ENCODE measurements around the gene SLC3A2. TPM values are rescaled to one million over a fixed set of nuclear protein-coding genes. Genes with fewer than 3 reads are reported as not detected.

The SLC3A2 gene
- total and polyA plus RNA-seq, 2 of the 13 experiments (the other 11 are each of a cell fraction or from before 2014, with no cell fraction given), result 213 to 226 TPM

DNA sequence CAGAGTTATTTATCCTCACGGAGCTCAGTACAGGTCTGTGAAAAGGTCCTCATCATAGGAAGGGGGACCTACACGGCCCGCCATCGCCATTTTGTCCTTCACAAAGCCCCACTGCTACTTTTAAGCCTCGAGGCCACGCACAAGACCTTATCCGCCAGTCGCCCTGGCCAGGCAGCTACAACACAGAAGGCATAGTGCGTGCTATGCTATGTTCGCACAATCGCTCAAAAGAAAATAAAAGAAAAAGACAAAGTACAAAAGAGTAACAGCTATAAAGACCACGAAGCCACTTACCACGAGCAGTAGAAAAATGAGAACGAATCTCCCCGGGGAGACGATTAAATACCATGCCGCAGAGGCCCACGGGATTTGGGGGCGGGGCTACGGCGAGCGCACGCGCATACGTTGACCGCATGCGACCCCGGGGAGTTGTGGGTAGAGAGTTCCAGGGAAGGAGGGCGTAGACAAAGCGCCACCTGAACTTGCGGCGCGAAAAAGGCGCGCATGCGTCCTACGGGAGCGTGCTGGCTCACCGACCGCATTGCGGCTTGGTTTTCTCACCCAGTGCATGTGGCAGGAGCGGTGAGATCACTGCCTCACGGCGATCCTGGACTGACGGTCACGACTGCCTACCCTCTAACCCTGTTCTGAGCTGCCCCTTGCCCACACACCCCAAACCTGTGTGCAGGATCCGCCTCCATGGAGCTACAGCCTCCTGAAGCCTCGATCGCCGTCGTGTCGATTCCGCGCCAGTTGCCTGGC is 24.9 kb upstream of the SLC3A2 start (continued):
- TF ChIP-seq ZSCAN5A (CRISPR knock-in tag; IDR thresholded peaks at IDR 0.05; ENCODE audit: borderline replicate concordance), result peak; percentile 91
- TF ChIP-seq ZKSCAN1 (IDR thresholded peaks at IDR 0.05; ENCODE audit: low read length), result 0 out of 2 replicates have a peak, but pooled peaks have one; percentile 40
- peak; percentile 79; the same call in 1 of the 2 replicates for TF ChIP-seq ZNF740 (CRISPR knock-in tag; IDR thresholded peaks at IDR 0.05)
- TF ChIP-seq RNF219 (CRISPR knock-in tag; IDR thresholded peaks at IDR 0.05), result peak; percentile 82
- no peak for TF ChIP-seq SP1 (IDR thresholded peaks at IDR 0.05)
- TF ChIP-seq SP1 (CRISPR knock-in tag; IDR thresholded peaks at IDR 0.05), result peak; percentile 97
- TF ChIP-seq ZNF430 (CRISPR knock-in tag; IDR thresholded peaks at IDR 0.05), result peak; percentile 72
- peak; percentile 85 for TF ChIP-seq ZNF607 (CRISPR knock-in tag; IDR thresholded peaks at IDR 0.05; ENCODE audit: borderline replicate concordance)
- peak; percentile 95; the same call in 1 of the 2 replicates for TF ChIP-seq ISX (CRISPR knock-in tag; conservative IDR thresholded peaks at IDR 0.05)
- TF ChIP-seq IRF9 (CRISPR knock-in tag; IDR thresholded peaks at IDR 0.05; ENCODE audit: borderline replicate concordance), result 0 out of 2 replicates have a peak, but pooled peaks have one; percentile 93
- TF ChIP-seq NR2C2 (CRISPR knock-in tag; IDR thresholded peaks at IDR 0.05; ENCODE audit: borderline replicate concordance), result peak; percentile 68; the same call in 1 of the 2 replicates
- TF ChIP-seq SMARCC2 (IDR thresholded peaks at IDR 0.05), result no peak
- TF ChIP-seq ETS1 (CRISPR knock-in tag; IDR thresholded peaks at IDR 0.05), result peak; percentile 89; the same call in 1 of the 2 replicates
- TF ChIP-seq WIZ (CRISPR knock-in tag; IDR thresholded peaks at IDR 0.05), result no peak
- TF ChIP-seq, protein P1, sequence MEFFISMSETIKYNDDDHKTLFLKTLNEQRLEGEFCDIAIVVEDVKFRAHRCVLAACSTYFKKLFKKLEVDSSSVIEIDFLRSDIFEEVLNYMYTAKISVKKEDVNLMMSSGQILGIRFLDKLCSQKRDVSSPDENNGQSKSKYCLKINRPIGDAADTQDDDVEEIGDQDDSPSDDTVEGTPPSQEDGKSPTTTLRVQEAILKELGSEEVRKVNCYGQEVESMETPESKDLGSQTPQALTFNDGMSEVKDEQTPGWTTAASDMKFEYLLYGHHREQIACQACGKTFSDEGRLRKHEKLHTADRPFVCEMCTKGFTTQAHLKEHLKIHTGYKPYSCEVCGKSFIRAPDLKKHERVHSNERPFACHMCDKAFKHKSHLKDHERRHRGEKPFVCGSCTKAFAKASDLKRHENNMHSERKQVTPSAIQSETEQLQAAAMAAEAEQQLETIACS (CRISPR knock-in tag; IDR thresholded peaks at IDR 0.05), result peak; percentile 61
- peak; percentile 22; the same call in 1 of the 2 replicates for TF ChIP-seq ZBTB1 (CRISPR knock-in tag; IDR thresholded peaks at IDR 0.05; ENCODE audit: borderline replicate concordance)
- TF ChIP-seq ZNF34 (CRISPR knock-in tag; IDR thresholded peaks at IDR 0.05; ENCODE audit: borderline replicate concordance), result no peak; the same call in 1 of the 2 replicates
- TF ChIP-seq ZNF792 (CRISPR knock-in tag; IDR thresholded peaks at IDR 0.05), result peak; percentile 91
